Aorta (tissue), 5 donors: ENCODE data around the gene POLR2E. TPM values are rescaled to one million over a fixed set of nuclear protein-coding genes. Genes with fewer than 3 reads are reported as not detected.

ENCODE experiments used
- ATAC-seq: fragments of 200-7000 bp; cut with Tn5 transposase; one replicate; pipeline ENCODE4 v1.9.1; 2022; ENCODE audit warnings: moderate library complexity; ENCODE audit not compliant: low FRiP score
- DNase-seq, 2 donors: peaks; one replicate each; pipeline ENCODE4 v3.0.0-alpha.2; 2020
- H3K27ac ChIP-seq, 2 donors: one replicate each; pipeline ENCODE4 v1.5.1; 2013; ENCODE audit warnings: low read length in 2 of 2, mild to moderate bottlenecking in 2 of 2, moderate library complexity in 2 of 2, control low read depth in 1 of 2, inconsistent platforms in 1 of 2, low read depth in 1 of 2
- H3K27me3 ChIP-seq, 2 donors: one replicate each; pipeline ENCODE4 v1.6.1; 2013; ENCODE audit warnings: control low read depth in 1 of 2, low read length in 1 of 2, mild to moderate bottlenecking in 1 of 2, moderate library complexity in 1 of 2; ENCODE audit not compliant: insufficient read depth in 2 of 2, control insufficient read depth in 1 of 2
- H3K36me3 ChIP-seq, 2 donors: one replicate each; pipeline ENCODE4 v1.6.1; 2013; ENCODE audit warnings: control low read depth in 1 of 2, low read length in 1 of 2, mild to moderate bottlenecking in 1 of 2; ENCODE audit not compliant: insufficient read depth in 2 of 2, control insufficient read depth in 1 of 2
- H3K4me1 ChIP-seq, 2 donors: one replicate each; pipeline ENCODE4 v1.6.1; 2013; ENCODE audit warnings: low read length in 2 of 2, control low read depth in 1 of 2, mild to moderate bottlenecking in 1 of 2, moderate library complexity in 1 of 2; ENCODE audit not compliant: insufficient read depth in 2 of 2, control insufficient read depth in 1 of 2
- H3K4me3 ChIP-seq, 2 donors: one replicate each; pipeline ENCODE4 v1.5.1; 2013; ENCODE audit warnings: low read length in 2 of 2, control low read depth in 1 of 2, mild to moderate bottlenecking in 1 of 2
- H3K9me3 ChIP-seq: one replicate; pipeline ENCODE4 v1.6.1; 2013; ENCODE audit warnings: mild to moderate bottlenecking, low read length; ENCODE audit not compliant: control insufficient read depth
- WGBS, 2 donors: extraction: QIAGEN DNeasy Blood & Tissue Kit; methylation state at CpG; one replicate each; pipeline ENCODE4 v1.1.7; 2013; 5-methylcytosine and 5-hydroxymethylcytosine counted together
- intact Hi-C, 2 donors: fragments of 100-400 bp; cut with DNase I; formaldehyde crosslinking; loops; one replicate each; pipeline versions ENCODE4 v1.14.2 to v1.15.0; 2022
- polyA plus RNA-seq, 2 donors: library from polyadenylated mRNA; stranded (reverse); fragments of 200-250 nt; gene quantifications; one replicate each; pipeline ENCODE4 v1.2.3, GENCODE V29; 2013
- total RNA-seq, 2 donors: library from RNA; stranded (reverse); fragmentation: NEBNext Ultra II Directional; extraction: Animal tissue kit (Norgen Biotek cat#: 25700); gene quantifications; one replicate each; pipeline ENCODE4 v1.2.1, GENCODE V29; 2021
- donor health status: healthy with polysubstance abuse.
- donor health status: Bipolar disorder and iron deficiency.
- donor health status: DM: no; HTN: no; CAD: no.
- donor health status: DM: no; HTN: no; CAD: no.
- donor health status: DM: yes; HTN: yes; CAD: no.

POLR2E gene
- total and polyA plus RNA-seq, 4 donors: 83.5 to 116 (median 93.6) TPM

DNA sequence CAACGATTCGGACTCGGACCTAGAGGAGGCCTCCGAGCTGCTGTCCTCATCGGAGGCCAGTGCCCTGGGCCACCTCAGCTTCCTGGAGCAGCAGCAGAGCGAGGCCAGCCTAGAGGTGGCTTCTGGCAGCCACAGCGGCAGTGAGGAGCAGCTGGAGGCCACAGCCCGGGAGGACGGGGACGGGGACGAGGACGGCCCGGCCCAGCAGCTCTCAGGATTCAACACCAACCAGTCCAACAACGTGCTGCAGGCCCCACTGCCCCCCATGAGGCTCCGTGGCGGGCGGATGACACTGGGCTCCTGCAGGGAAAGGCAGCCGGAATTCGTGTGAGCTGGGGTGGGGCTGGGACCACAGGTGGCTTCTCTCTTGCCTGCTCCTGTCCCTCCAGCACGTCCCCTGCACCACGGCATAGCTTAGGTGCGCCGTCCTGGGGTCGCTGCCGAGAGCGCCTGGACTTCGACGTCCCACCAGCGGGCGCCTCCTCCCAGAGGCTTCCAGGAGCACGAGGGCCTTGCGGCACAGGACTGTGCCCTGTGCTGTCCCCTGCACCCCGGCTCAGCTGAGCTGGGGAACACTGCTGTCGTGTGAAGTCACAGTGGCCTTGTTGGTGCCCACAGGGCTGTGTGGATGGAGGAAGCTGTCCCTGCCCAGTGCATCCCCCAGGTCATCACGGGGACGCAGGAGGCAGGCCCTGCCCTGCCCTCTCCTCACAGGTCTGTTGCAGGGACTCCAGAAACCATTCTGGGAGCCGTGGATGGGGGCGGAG is 9.3 kb downstream of the POLR2E start:
- Histone ChIP-seq H3K9me3 (no peaks in the 10 kb centered on the region), H3K4me1 (no peaks in the 10 kb centered on the region), H3K27ac (no peak overlapping the region), H3K27me3 (no peaks in the 10 kb centered on the region), H3K36me3 (no peaks in the 10 kb centered on the region), H3K4me3 (no peak overlapping the region)
- intact Hi-C loops: no loop called here
- DNase-seq: no peak
- WGBS, 2 donors: 75 to 76% methylated on average over 35 to 38 of the region's 38 CpGs
- no peak for ATAC-seq

DNA sequence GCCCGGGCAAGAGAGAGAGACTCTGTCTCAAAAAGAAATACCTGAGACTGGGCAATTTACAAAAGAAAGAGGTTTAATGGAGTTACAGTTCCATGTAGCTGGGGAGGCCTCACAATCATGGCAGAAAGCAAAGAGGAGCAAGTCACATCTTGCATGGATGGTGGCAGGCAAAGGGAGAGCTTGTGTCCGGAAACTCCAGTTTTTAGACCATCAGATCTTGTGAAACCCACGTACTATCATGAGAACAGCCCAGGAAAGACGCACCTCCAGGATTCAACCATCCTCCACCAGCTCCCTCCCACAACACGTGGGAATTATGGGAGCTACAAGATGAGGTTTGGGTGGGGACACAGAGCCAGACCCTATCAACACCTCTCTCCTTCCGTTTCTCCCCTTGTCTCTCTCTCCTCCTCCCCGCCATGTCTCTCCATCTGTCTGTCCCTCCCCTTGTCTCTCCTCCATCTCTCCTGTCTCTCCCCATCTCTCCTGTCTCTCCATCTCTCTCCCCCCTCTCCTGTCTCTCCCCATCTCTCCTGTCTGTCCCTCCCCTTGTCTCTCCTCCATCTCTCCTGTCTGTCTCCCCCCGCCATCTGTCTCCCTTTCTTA is 10.0 kb downstream of the POLR2E start:
- intact Hi-C loops: no loop called here
- Histone ChIP-seq H3K36me3 (no peaks in the 10 kb centered on the region), H3K4me1 (no peaks in the 10 kb centered on the region), H3K4me3 (no peak overlapping the region), H3K27me3 (no peaks in the 10 kb centered on the region), H3K9me3 (no peaks in the 10 kb centered on the region), H3K27ac (no peak overlapping the region)
- 64 to 74% methylated on average over 7 to 8 of the region's 8 CpGs for WGBS, 2 donors
- DNase-seq (no peak), ATAC-seq (no peak)

DNA sequence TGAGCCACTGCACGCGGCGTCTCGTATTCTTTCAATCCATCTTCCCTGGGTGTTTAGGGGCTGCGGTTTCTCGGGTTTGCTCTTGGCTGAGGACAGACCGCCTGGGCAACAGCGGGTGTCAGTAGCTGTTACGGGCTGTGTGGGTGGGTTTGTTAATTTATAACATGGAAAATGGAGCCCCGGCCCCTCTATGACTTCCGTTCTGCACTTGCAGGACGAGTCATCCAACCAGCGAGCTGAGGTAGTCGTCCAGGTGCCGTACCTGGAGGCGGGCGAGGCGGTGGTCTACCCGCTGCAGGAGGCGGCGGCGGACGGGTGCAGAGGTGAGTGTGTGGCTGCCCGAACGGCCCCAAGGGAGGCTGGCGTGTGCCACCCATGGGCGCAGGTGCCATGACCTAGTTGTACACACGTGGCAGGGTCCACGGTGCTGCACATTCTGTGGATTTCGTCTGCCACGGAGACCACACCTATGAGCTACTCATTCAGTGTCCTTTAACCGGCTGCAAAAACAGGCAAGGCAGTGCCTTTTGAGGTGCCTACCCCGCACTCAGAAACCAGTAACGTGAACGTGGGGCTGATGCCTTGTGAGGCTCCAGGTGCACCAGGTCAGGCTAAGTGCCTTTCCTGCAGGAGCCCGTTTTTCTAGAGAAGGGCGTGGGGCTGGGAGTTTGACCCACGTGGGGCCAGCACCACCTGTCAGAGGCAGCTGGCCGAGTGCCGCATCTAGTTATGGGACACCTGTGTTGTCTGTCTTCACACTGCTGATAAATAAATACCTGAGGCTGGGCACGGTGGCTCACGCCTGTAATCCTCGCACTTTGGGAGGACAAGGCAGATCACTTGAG is 10.9 kb downstream of the POLR2E start:
- peak in 1 of 2 donors; percentile 66 for DNase-seq
- Histone ChIP-seq H3K27me3 (no peaks in the 10 kb centered on the region), H3K27ac (no peak overlapping the region), H3K36me3 (no peaks in the 10 kb centered on the region), H3K4me1 (no peaks in the 10 kb centered on the region), H3K9me3 (no peaks in the 10 kb centered on the region), H3K4me3 (no peak overlapping the region)
- WGBS, 2 donors: 83 to 84% methylated on average over 43 of the region's 43 CpGs
- intact Hi-C loops: no loop called here
- ATAC-seq: no peak

DNA sequence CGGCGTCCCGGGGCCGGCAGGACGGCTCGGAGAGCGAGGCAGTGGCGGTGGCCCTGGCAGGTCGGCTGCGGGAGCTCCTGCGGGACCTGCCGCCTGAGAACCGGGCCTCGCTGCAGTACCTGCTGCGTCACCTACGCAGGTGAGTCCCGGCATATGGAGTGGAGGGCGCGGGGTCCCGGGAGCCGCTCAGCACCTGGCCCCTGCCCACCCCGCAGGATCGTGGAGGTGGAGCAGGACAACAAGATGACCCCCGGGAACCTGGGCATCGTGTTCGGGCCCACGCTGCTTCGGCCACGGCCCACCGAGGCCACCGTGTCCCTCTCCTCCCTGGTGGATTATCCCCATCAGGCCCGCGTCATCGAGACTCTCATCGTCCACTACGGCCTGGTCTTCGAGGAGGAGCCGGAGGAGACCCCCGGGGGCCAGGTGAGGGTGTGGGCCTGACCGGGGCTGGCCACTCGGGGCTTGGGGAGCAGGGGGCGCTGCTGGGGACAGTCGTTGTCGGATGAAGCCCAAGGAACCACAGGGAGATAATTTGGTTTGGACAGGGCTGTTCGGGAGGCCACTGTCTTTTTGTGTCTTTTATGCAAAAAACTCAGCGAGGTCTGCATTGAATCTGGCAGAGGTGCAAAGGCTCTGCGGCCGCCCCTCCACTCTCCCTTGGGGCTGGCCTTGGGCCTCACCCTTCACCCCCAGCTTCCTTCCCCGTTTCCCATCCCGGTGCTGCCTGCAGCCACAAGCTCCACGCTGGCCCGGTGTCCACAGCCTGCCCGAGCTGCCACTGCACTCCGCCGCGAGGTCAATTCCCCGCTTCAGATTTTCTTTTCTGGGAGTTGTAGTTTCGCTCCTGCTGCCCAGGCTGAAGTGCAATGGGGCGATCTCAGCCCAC is 12.0 kb downstream of the POLR2E start:
- DNase-seq (peak in 1 of 2 donors; percentile 75), ATAC-seq (no peak)
- 85 to 86% methylated on average over 59 of the region's 59 CpGs for WGBS, 2 donors
- no peak overlapping the region for H3K4me3 ChIP-seq
- H3K9me3 ChIP-seq: no peaks in the 10 kb centered on the region
- H3K27ac ChIP-seq: no peak overlapping the region
- no peaks in the 10 kb centered on the region for H3K4me1 ChIP-seq
- intact Hi-C loops: no loop called here
- no peaks in the 10 kb centered on the region for H3K27me3 ChIP-seq
- H3K36me3 ChIP-seq: no peaks in the 10 kb centered on the region

DNA sequence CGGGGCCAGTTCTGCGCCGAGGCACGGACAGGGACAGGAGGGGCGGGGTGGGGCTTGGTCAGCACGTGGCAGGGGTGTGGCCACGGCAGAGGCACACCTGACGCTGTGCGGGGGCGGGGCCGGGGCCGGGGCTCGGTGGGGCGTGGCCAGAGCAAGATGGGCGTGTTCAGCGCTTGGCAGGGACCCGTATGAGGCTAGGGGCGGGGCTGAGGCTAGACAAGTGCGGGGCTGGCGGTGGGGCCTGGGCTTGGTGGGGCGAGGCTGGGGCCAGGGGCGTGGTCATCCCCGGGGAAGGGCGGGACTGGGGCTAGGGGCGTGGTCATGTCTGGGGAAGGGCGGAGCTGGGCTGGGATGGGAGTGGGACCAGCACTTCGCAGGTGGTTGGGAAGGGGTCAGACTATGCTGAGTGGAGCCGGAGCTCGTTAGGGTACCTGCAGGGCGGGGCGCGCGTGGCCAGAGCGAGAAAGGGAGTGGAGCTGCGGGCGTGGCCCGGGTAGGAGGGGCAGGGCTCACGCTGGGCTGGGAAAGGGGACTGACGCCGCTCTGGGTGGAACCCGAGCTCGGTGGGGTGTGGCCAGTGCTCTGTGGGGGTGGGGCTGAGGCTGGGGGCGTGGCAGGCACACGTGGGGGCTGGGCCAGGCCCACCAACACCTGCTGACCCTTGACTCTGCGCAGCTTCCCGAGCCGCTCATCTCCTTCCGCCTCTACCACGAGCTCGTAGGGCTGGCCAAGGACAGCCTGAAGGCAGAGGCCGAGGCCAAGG is 12.8 kb downstream of the POLR2E start:
- Histone ChIP-seq H3K27me3 (no peaks in the 10 kb centered on the region), H3K4me1 (no peaks in the 10 kb centered on the region), H3K4me3 (no peak overlapping the region), H3K27ac (no peak overlapping the region), H3K9me3 (no peaks in the 10 kb centered on the region), H3K36me3 (no peaks in the 10 kb centered on the region)
- intact Hi-C loops: no loop called here
- peak in 1 of 2 donors; percentile 84 for DNase-seq
- 15 to 19% methylated on average over 42 to 51 of the region's 51 CpGs for WGBS, 2 donors
- ATAC-seq: peak; percentile 67

DNA sequence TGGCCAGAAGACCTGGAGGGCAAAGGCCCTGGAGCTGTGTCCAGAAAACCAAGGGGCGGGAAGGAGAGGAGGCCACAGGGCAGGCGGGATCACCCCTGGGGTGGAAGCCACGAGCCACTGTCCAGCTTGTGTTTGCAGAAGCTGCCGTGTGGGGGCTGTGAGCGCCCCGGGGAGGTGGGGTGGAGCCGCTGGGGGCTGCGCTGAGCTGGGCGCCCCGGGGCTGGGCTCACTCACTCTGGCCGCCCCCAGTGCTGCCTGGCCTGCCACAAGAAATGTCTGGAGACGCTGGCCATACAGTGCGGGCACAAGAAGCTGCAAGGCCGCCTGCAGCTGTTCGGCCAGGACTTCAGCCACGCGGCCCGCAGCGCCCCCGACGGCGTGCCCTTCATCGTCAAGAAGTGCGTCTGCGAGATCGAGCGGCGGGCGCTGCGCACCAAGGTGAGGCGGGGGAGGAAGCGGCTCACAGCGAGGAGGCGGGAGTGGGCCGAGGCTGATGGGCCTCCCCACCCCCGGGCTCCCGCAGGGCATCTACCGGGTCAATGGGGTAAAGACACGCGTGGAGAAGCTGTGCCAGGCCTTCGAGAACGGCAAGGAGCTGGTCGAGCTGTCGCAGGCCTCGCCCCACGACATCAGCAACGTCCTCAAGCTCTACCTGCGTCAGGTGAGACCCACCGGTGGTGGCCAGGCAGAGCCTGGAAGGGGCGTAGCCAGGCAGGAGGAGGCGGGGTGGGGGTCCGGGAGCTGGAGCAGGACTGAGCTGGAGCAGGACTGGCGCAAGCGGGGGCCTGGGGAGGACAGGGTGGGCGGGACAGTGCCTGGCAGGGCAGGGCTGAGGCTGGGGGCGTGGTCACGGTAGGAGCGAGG is 13.6 kb downstream of the POLR2E start:
- ATAC-seq: no peak
- intact Hi-C loops: no loop called here

DNA sequence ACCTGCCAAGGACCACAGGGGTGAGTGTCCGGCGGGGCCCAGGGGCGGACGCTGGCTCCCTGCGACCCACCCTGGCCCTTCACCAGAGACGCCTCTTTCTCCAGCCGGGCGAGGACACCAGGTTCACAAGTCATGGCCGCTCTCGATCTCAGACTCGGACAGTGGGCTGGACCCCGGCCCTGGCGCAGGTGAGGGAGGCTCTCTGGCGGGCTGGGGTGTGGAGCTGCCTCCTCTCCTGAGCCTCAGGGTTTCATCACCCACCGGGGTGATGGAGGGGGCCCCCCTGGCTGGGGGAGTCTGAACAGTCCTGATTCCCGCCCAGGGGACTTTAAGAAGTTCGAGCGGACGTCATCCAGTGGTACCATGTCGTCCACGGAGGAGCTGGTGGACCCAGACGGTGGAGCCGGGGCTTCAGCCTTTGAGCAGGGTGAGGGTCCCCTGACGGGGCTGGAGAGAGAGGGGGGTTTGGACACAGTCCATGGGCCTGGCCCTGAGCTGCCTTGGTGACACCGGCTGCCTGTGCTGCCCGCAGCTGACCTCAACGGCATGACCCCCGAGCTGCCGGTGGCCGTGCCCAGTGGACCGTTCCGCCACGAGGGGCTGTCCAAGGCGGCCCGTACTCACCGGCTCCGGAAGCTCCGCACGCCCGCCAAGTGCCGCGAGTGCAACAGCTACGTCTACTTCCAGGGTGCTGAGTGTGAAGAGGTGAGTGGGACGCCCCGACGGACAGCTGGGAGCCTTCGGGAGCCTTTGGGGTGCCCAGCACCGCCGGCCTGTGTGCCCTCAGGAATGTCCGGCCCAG is 14.6 kb downstream of the POLR2E start:
- no peak overlapping the region for H3K27ac ChIP-seq
- no peaks in the 10 kb centered on the region for H3K36me3 ChIP-seq
- no peaks in the 10 kb centered on the region for H3K4me1 ChIP-seq
- 95% methylated on average over 50 of the region's 50 CpGs for WGBS, 2 donors
- H3K4me3 ChIP-seq: no peak overlapping the region
- H3K9me3 ChIP-seq: no peaks in the 10 kb centered on the region
- intact Hi-C loops: no loop called here
- peak in 1 of 2 donors; percentile 73 for DNase-seq
- no peaks in the 10 kb centered on the region for H3K27me3 ChIP-seq
- no peak for ATAC-seq

More for the DNA sequence above, 13.6 kb downstream of the POLR2E start:
- Histone ChIP-seq H3K4me3 (no peak overlapping the region), H3K36me3 (no peaks in the 10 kb centered on the region), H3K9me3 (no peaks in the 10 kb centered on the region), H3K27me3 (no peaks in the 10 kb centered on the region), H3K27ac (no peak overlapping the region), H3K4me1 (no peaks in the 10 kb centered on the region)
- 57 to 69% methylated on average over 56 to 58 of the region's 58 CpGs for WGBS, 2 donors
- peak in 1 of 2 donors; percentile 79 for DNase-seq
